Vagina (tissue), 2 donors: ENCODE results near the gene CAMK1G.

Experiments used
- POLR2A ChIP-seq, 2 donors: fragments of 450-650 bp; IDR thresholded peaks; one replicate each; pipeline ENCODE4 v1.6.1; 2017; ENCODE audit warnings: antibody characterized with exemption in 2 of 2, mild to moderate bottlenecking in 2 of 2, moderate library complexity in 2 of 2
- TF ChIP-seq, protein P1 (sequence below), 3 experiments: fragments of 450-650 bp in 2 of 3; fragments of 200-600 bp in 1 of 3; sonication (generic) in 1 of 3; IDR thresholded peaks; one replicate each; pipeline ENCODE4 v1.5.1; 2017 to 2019; ENCODE audit warnings: antibody characterized with exemption in 3 of 3, mild to moderate bottlenecking in 2 of 3, moderate library complexity in 2 of 3

GRCh38 chr1:209657918-209658317 lies 74.4 kb downstream of the CAMK1G start:
- TF ChIP-seq, protein P1, sequence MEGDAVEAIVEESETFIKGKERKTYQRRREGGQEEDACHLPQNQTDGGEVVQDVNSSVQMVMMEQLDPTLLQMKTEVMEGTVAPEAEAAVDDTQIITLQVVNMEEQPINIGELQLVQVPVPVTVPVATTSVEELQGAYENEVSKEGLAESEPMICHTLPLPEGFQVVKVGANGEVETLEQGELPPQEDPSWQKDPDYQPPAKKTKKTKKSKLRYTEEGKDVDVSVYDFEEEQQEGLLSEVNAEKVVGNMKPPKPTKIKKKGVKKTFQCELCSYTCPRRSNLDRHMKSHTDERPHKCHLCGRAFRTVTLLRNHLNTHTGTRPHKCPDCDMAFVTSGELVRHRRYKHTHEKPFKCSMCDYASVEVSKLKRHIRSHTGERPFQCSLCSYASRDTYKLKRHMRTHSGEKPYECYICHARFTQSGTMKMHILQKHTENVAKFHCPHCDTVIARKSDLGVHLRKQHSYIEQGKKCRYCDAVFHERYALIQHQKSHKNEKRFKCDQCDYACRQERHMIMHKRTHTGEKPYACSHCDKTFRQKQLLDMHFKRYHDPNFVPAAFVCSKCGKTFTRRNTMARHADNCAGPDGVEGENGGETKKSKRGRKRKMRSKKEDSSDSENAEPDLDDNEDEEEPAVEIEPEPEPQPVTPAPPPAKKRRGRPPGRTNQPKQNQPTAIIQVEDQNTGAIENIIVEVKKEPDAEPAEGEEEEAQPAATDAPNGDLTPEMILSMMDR (IDR thresholded peaks at IDR 0.05): no peak
- TF ChIP-seq POLR2A (IDR thresholded peaks at IDR 0.05): no peak
